Activated naive CD8-positive, alpha-beta T cell treated with anti-CD3 and anti-CD28 coated beads, Interleukin-2, amount 50 U/mL, for 24 hours (primary cell): ENCODE measurements around the gene SERPIND1.

Experiments
- ATAC-seq: fragments of 150-1000 bp; cut with Tn5 transposase; one replicate; pipeline ENCODE4 v1.10.0; 2021
- DNase-seq: peaks from one replicate; pipeline ENCODE4 v3.0.0; 2021
- H3K27ac Mint-ChIP-seq: one replicate; pipeline ENCODE4 v1.8.0; 2021; ENCODE audit warnings: mild to moderate bottlenecking, mixed read lengths
- H3K27me3 Mint-ChIP-seq: one replicate; pipeline ENCODE4 v1.8.0; 2021; ENCODE audit warnings: mixed read lengths
- H3K36me3 Mint-ChIP-seq: one replicate; pipeline ENCODE4 v1.8.0; 2021; ENCODE audit warnings: low read depth, mixed read lengths
- H3K4me1 Mint-ChIP-seq: one replicate; pipeline ENCODE4 v1.8.0; 2021; ENCODE audit warnings: mixed read lengths
- H3K4me3 Mint-ChIP-seq: one replicate; pipeline ENCODE4 v1.8.0; 2021; ENCODE audit warnings: mild to moderate bottlenecking, moderate library complexity, mixed read lengths
- H3K9me3 Mint-ChIP-seq: one replicate; pipeline ENCODE4 v1.8.0; 2021; ENCODE audit warnings: mixed read lengths

SERPIND1 gene

GRCh38 chr22:20803696-20804324, 29.9 kb downstream of the SERPIND1 start:
- no peaks in the 10 kb centered on the region for H3K9me3 Mint-ChIP-seq
- H3K4me1 Mint-ChIP-seq: peaks cover 7% of the 10 kb centered on the region
- H3K27me3 Mint-ChIP-seq: no peaks in the 10 kb centered on the region
- no peak overlapping the region for H3K4me3 Mint-ChIP-seq
- ATAC-seq (peak; percentile 54), DNase-seq (peak; percentile 33)
- no peak overlapping the region for H3K27ac Mint-ChIP-seq
- H3K36me3 Mint-ChIP-seq: peaks cover 38% of the 10 kb centered on the region

- peaks cover 7% of the 10 kb centered on the region for H3K4me1 Mint-ChIP-seq
- H3K36me3 Mint-ChIP-seq: peaks cover 43% of the 10 kb centered on the region
- H3K27ac Mint-ChIP-seq: no peak overlapping the region
- no peaks in the 10 kb centered on the region for H3K9me3 Mint-ChIP-seq
- H3K4me3 Mint-ChIP-seq: no peak overlapping the region
- ATAC-seq: no peak
- no peak for DNase-seq
- no peaks in the 10 kb centered on the region for H3K27me3 Mint-ChIP-seq
Observed at GRCh38 chr22:20804650-20805049, 30.7 kb downstream of the SERPIND1 start.

- Mint-ChIP-seq H3K4me3 (no peak overlapping the region), H3K9me3 (no peaks in the 10 kb centered on the region)
Observed at GRCh38 chr22:20805972-20806471, 32.1 kb downstream of the SERPIND1 start.

GRCh38 chr22:20807315-20807752, 33.4 kb downstream of the SERPIND1 start:
- Mint-ChIP-seq H3K27ac (no peak overlapping the region), H3K27me3 (no peaks in the 10 kb centered on the region), H3K9me3 (no peaks in the 10 kb centered on the region), H3K4me3 (no peak overlapping the region), H3K4me1 (peaks cover 26% of the 10 kb centered on the region), H3K36me3 (peaks cover 46% of the 10 kb centered on the region)
- no peak for ATAC-seq
- DNase-seq: no peak

More at GRCh38 chr22:20805972-20806471, 32.1 kb downstream of the SERPIND1 start:
- H3K4me1 Mint-ChIP-seq: peaks cover 18% of the 10 kb centered on the region
- H3K27ac Mint-ChIP-seq: no peak overlapping the region
- DNase-seq (no peak), ATAC-seq (no peak)
- peaks cover 44% of the 10 kb centered on the region for H3K36me3 Mint-ChIP-seq
- no peaks in the 10 kb centered on the region for H3K27me3 Mint-ChIP-seq

GRCh38 chr22:20808844-20809243, 34.9 kb downstream of the SERPIND1 start:
- no peak for DNase-seq
- Mint-ChIP-seq H3K36me3 (peaks cover 43% of the 10 kb centered on the region), H3K27me3 (no peaks in the 10 kb centered on the region), H3K4me1 (peaks cover 26% of the 10 kb centered on the region), H3K9me3 (no peaks in the 10 kb centered on the region), H3K4me3 (no peak overlapping the region), H3K27ac (no peak overlapping the region)
- no peak for ATAC-seq

- Mint-ChIP-seq H3K27me3 (no peaks in the 10 kb centered on the region), H3K27ac (no peak overlapping the region), H3K4me1 (peaks cover 28% of the 10 kb centered on the region), H3K4me3 (no peak overlapping the region), H3K36me3 (peaks cover 41% of the 10 kb centered on the region), H3K9me3 (no peaks in the 10 kb centered on the region)
- ATAC-seq (no peak), DNase-seq (no peak)
Observed at GRCh38 chr22:20809538-20810185, 35.7 kb downstream of the SERPIND1 start.

GRCh38 chr22:20810645-20811044, 36.7 kb downstream of the SERPIND1 start:
- Mint-ChIP-seq H3K4me3 (no peak overlapping the region), H3K27ac (peak overlapping the region; percentile 76), H3K36me3 (peaks cover 45% of the 10 kb centered on the region), H3K4me1 (peaks cover 28% of the 10 kb centered on the region), H3K27me3 (no peaks in the 10 kb centered on the region), H3K9me3 (no peaks in the 10 kb centered on the region)
- peak; percentile 84 for ATAC-seq
- DNase-seq: peak; percentile 24

- H3K9me3 Mint-ChIP-seq: no peaks in the 10 kb centered on the region
- ATAC-seq (peak; percentile 58), DNase-seq (peak; percentile 5)
- no peak overlapping the region for H3K4me3 Mint-ChIP-seq
- H3K27ac Mint-ChIP-seq: peak overlapping the region; percentile 76
- peaks cover 41% of the 10 kb centered on the region for H3K36me3 Mint-ChIP-seq
- H3K27me3 Mint-ChIP-seq: no peaks in the 10 kb centered on the region
- peaks cover 24% of the 10 kb centered on the region for H3K4me1 Mint-ChIP-seq
Observed at GRCh38 chr22:20811171-20811570, 37.3 kb downstream of the SERPIND1 start.

- no peak overlapping the region for H3K27ac Mint-ChIP-seq
- H3K4me3 Mint-ChIP-seq: no peak overlapping the region
- no peaks in the 10 kb centered on the region for H3K9me3 Mint-ChIP-seq
- H3K4me1 Mint-ChIP-seq: peaks cover 23% of the 10 kb centered on the region
- ATAC-seq (no peak), DNase-seq (no peak)
- H3K27me3 Mint-ChIP-seq: no peaks in the 10 kb centered on the region
- H3K36me3 Mint-ChIP-seq: peaks cover 40% of the 10 kb centered on the region
Observed at GRCh38 chr22:20811971-20812660, 38.2 kb downstream of the SERPIND1 start.

- Mint-ChIP-seq H3K27ac (no peak overlapping the region), H3K36me3 (peaks cover 35% of the 10 kb centered on the region), H3K27me3 (no peaks in the 10 kb centered on the region), H3K4me3 (no peak overlapping the region), H3K4me1 (peaks cover 23% of the 10 kb centered on the region), H3K9me3 (no peaks in the 10 kb centered on the region)
- ATAC-seq: no peak
- DNase-seq: no peak
Observed at GRCh38 chr22:20813056-20813455, 39.1 kb downstream of the SERPIND1 start.

- Mint-ChIP-seq H3K4me3 (no peak overlapping the region), H3K4me1 (peaks cover 21% of the 10 kb centered on the region), H3K9me3 (no peaks in the 10 kb centered on the region), H3K27me3 (no peaks in the 10 kb centered on the region), H3K27ac (peak overlapping the region; percentile 29), H3K36me3 (peaks cover 37% of the 10 kb centered on the region)
- no peak for DNase-seq
- no peak for ATAC-seq
Observed at GRCh38 chr22:20814221-20814808, 40.4 kb downstream of the SERPIND1 start.

GRCh38 chr22:20815477-20816050, 41.7 kb downstream of the SERPIND1 start:
- no peak overlapping the region for H3K4me3 Mint-ChIP-seq
- ATAC-seq: no peak
- no peak overlapping the region for H3K27ac Mint-ChIP-seq
- no peaks in the 10 kb centered on the region for H3K9me3 Mint-ChIP-seq
- H3K4me1 Mint-ChIP-seq: peaks cover 15% of the 10 kb centered on the region
- DNase-seq: no peak
- no peaks in the 10 kb centered on the region for H3K27me3 Mint-ChIP-seq
- peaks cover 31% of the 10 kb centered on the region for H3K36me3 Mint-ChIP-seq

- ATAC-seq: no peak
- no peaks in the 10 kb centered on the region for H3K27me3 Mint-ChIP-seq
- peaks cover 25% of the 10 kb centered on the region for H3K36me3 Mint-ChIP-seq
- H3K27ac Mint-ChIP-seq: no peak overlapping the region
- H3K9me3 Mint-ChIP-seq: no peaks in the 10 kb centered on the region
- no peak for DNase-seq
- peaks cover 5% of the 10 kb centered on the region for H3K4me1 Mint-ChIP-seq
- no peak overlapping the region for H3K4me3 Mint-ChIP-seq
Observed at GRCh38 chr22:20816559-20816958, 42.6 kb downstream of the SERPIND1 start.

GRCh38 chr22:20818471-20818870, 44.6 kb downstream of the SERPIND1 start:
- H3K36me3 Mint-ChIP-seq: peaks cover 24% of the 10 kb centered on the region
- no peak overlapping the region for H3K27ac Mint-ChIP-seq
- H3K4me1 Mint-ChIP-seq: peaks cover 2% of the 10 kb centered on the region
- H3K4me3 Mint-ChIP-seq: no peak overlapping the region
- no peaks in the 10 kb centered on the region for H3K27me3 Mint-ChIP-seq
- no peak for ATAC-seq
- no peak for DNase-seq
- H3K9me3 Mint-ChIP-seq: no peaks in the 10 kb centered on the region
